HG02938 (cell line): ENCODE measurements around the gene PRSS8.
A peak's percentile ranks its signal among the peaks of the same experiment; 100 is the strongest.
"Not testable (repeated sequence)": the region's sequence is repeated elsewhere in the genome, so short reads cannot be mapped to it uniquely, and the experiment has no call there.

Source experiments
- ATAC-seq: cut with Tn5 transposase; IDR thresholded peaks from one replicate; pipeline ENCODE4 v1.9.1; 2021; ENCODE audit warnings: mild to moderate bottlenecking, moderate library complexity; ENCODE audit not compliant: unreplicated experiment

The PRSS8 gene

DNA sequence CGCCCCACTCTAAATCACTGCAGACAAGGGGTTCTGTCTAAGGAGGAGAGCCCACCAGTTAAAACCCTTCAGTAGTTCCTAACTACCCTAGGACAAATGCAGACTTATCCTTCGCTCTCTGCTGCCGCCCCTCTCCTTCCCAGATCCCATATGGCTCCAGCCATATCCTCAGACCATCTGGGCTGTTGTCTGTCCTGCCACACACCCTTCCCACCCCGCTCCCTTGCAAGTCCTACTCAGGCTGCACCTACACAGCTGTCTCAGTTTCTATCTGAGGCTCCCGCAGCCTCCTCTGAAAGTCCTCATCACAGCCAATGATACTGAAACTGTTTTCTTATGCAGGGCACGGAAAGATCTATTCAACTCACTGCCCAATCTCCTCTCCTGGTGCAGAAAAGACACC lies 28.1 kb downstream of the PRSS8 start:
- ATAC-seq = peak; percentile 59

DNA sequence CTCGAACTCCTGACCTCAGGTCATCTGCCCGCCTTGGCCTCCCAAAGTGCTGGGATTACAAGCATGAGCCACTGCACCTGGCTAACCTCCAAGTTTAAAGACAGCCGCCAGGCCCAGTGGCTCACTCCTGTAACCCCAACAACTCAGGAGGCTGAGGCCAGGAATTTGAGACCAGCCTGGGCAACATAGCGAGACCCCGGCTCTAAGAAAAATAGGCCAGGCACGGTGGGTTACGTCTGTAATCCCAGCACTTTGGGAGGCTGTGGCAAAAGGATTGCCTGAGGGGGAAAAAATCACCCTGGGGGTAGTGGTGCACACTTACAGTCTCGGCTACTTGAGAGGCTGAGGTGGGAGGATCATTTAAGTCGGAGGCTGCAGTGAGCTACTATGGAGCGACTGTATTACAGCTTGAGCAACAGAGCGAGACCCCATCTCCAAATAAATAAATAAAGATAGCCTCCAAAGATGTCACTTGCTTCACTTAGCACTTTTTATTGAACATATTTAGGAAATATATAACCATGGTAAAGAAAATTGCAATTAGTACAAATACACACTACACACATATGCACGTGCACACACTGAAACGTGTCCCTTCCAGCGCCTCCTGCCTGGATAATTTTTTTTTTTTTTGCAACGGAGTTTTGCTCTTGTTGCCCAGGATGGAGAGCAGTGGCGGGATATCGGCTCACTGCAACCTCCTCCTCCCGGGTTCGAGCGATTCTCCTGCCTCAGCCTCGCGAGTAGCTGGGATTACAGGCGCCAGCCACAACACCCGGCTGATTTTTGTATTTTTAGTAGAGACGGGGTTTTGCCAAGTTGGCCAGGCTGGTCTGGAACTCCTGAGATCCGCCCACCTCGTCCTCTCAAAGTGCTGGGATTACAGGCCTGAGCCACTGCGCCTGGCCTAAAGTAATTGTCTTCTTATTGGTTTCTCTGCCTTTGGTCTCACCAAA lies 28.7 kb downstream of the PRSS8 start:
- no peak for ATAC-seq

DNA sequence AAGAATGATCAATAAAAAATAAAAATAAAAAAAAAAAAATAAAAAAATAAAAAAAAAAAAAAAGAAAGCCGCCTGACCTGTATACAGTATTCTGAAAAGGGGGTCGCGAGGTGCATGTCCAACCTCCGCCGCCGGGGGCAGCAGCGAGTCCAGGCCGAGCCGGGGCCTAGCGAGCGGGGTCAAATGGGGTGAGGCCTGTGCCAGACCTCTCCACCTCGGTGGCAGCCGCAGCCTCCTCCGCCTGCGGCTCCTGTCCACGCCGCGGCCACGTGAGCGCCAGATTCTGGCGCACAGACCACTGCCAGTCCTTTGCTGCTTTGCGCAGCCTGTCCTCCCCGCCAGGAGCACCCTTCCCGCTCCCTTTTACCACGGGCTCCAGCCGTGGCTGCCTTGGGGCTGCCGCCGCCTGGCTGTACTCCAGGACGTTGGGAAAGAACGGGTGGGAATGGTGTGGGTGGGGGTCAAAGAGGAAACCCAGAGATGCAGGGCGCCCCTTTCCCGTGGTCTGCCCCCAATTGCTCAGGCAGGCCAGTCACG lies 29.8 kb downstream of the PRSS8 start:
- no peak for ATAC-seq

DNA sequence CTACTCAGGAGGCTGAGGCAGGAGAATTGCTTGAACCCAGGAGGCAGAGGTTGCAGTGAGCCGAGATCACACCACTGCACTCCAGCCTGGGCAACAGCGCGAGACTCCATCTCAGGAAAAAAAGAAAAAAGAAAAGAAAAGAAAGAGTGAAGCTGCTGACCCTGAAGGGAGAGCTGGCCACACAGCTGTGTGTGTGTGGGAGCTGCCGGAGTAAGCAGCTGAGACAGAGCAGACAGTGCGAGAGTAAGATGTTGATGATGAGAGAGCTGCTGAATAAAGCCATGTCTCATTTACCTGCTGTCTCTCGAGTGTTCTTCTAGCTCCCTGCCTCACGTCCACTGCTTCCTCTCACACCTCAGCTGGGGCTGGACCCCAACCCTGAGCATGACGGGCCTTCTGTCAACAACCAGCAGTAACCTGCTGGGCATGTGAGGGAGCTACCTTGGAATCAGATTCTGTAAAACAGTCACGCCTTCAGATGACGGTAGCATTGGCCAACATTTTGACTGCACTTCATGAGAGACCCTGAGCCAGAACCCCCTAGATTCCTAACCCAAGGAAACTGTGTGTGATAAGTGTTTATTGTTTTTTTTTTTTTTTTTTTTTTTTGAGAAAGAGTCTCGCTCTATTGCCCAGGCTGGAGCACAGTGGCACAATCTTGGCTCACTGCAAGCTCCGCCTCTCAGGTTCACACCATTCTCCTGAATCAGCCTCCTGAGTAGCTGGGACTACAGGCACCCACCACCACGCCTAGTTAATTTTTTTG lies 34.5 kb downstream of the PRSS8 start:
- not testable (repeated sequence) for ATAC-seq

DNA sequence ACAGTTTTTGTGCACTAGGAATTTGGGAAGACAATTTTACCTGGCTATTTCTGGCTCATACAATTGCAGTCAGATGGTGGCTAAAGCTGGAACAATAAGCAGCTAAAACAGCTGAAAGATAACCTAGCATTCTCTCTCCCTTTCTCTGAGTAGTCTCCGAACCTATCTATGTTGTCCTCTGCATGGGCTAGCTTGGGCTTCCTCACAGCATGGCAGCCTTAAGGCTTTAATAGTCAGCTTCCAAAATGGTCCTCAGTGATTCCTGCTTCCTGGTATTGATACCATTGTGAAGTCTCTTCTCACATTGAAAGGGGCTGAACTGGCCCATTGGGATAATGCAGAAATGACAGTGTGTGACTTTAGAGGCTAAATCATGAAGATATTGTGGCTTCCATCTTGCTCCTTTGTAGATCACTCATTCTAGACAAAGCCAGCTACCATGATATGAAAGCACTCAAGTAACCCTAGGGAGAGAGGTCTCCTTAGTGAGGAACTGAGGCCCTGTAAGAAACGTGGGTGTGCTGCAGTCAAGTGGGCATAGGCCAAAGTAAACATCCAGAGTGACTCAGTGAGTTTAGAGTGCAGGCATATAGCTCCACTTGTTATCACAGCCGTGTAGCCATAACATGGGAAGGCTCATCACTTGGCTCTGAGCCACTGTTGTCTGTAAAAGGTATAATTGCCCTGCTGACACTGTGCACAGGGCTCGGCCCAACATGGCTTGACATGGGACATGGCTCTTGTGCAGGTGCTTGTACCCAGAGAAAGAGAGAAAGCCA lies 35.5 kb downstream of the PRSS8 start:
- ATAC-seq = no peak

DNA sequence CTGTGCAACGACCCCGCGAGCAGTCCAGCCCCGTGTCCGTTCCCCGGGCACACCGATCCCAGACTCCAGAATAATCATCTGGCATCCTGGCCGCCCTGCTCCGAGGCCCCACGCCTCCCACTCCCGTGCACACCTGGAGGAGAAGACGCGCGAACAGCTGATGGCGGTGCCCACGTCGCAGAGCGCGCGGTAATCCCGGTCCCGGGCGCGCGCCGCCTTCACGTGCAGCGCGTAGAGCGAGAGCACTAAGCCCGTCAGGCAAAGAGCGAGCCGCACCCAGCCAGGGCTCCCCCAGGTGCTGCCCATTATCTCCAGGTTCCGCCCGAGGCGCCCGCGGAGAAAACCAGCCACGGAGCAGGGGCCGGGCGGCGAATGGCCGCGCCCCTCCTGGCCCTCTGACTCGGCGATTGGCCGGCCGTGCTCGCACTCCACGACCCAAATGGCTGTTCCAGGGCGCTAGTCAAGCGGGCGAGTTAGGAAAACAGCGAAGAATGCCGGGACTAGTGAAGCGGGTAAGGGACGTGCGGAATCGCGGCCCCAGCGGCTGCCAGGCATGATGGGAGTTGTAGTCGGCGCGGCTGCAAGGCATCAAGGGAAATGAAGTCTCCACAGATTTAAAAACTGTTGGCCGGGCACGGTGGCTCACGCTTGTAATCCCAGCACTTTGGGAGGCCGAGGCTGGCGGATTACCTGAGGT lies 41.0 kb downstream of the PRSS8 start, which contains the start of gene VKORC1:
Gene VKORC1 (minus strand): TSS at position 374 of the 697 bp plus-strand sequence. CDS start 68 bp downstream, at position 306.
- peak; percentile 81 for ATAC-seq

DNA sequence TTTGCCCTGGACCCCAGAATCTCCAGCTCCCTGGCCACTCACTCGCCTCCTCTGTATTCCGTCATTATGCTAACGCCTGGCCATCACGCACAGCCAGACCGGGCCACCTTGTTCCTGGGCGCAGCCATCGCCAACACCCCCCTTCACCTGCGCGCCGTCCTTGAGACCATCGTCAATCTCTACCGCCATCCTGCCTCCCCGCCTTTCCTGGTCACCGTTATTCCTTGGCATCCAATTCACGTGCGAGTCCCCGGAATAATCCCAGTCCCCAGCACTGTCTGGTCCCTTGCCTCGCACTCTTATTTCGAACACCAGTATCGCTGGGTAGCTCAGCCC lies 41.5 kb downstream of the PRSS8 start:
- no peak for ATAC-seq

DNA sequence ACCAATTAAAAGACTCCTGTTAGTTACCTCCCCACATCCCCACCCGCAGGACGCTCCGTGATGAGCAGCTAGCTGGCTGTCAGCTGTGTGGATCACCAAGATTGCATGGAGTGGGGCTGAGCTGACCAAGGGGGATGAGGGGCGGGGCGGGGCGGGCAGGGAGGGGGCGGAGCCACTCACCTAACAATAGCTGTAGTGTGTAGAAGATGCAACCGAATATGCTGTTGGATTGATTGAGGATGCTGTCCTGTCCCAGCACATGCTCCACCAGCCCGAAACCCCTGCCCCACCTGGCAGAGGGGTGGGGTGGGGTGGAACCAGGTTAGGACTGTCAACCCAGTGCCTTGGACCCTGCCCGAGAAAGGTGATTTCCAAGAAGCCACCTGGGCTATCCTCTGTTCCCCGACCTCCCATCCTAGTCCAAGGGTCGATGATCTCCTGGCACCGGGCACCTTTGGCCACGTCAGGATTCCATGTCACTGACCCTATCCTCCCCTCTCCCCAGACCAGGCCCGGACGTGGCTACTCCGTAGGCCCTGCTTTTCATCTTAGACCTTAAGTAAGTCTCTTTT lies 42.3 kb downstream of the PRSS8 start:
- ATAC-seq = no peak

DNA sequence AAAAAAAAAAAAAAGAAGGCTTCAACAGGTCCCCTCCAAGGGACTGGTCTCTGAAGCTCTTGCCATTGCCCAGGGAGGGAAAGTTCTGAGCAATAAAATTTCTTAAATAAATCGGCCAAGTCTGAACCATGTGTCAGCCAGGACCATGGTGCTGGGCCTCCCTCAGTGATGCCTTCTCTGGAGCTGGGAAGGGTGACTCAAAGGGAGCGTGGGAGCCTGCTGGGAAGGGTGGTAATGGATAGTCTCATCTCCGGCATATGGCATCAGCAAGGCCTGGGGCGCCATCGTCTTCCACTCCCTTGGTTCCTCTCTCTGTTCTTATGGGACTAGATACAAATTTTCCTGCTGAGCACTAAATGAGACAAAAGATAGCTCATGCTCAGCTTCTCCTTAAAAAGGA lies 43.2 kb downstream of the PRSS8 start:
- ATAC-seq = no peak

DNA sequence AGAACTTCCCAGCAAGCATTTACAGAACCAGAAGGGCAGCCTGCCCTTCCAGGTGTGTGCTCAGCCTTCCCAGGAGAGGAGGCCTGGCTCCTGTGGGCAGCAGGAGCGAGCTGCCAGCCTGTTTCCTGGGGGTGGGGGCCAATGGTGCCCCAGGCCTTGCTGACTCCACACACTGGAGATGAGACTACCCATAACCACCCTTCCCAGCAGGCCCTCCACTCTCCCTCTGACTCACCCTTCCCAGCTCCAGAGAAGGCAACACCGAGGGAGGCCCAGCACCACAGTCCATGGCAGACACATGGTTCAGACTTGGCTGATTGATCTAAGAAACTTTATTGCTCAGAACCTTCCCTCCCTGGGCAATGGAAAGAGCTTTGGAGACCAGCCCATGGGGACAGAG lies 45.0 kb downstream of the PRSS8 start:
- no peak for ATAC-seq

DNA sequence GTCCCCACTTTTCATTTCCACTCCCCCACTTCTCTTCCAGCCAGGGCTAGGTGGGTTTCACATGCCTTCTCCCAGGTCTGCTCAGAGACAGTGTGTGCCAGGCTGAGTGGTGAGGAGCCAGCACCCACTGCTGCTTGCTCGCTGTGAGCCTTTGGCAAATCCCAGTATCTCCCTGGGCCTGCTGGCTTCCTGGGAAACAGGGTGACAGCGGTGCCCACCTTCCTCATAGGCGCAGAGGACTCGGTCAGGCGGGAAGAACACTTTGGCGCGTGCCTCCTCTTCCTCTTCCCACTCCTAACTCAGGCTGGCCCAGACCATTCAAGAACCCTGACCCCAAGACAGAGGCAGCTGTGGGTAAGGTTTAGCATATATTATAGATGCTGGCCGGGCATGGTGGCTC lies 46.3 kb downstream of the PRSS8 start:
- ATAC-seq = no peak

DNA sequence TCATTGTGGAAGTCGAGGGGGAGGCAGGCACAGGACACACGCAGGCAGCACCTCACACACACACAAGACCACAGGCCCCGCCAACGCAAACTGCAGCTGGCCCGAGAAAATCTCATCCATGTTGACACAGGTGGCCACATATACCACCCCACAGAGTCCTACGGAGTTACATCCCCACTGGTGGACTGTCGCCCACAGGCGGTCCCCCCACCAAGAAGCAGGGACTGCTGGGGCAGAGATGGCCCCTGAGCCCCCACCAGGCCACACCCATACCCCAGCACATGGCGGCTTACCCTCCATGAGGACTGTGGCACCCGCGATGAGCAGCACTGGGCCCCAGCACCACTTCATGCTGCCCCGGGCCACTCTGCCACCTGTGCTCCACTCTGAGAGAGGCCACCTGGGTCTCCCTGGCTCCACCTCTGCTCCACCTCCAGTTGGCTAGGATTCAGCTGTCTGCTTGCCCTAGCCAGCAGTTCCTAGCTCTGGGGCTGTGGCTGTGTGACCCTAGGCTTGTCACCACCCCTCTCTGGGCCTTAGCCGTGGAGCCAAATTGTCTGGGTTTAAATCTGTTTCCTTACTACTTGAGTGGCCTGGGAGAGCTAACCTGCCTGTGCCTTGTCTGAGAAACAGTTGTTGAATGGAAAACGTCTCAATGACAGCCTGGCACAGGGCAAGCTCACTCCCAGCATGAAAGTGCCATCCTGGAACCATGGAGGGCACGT lies 46.9 kb downstream of the PRSS8 start, which contains the start of gene PRSS53:
Gene PRSS53 (minus strand): TSS at position 485 of the 725 bp plus-strand sequence. CDS start 134 bp downstream, at position 351.
- ATAC-seq = no peak

DNA sequence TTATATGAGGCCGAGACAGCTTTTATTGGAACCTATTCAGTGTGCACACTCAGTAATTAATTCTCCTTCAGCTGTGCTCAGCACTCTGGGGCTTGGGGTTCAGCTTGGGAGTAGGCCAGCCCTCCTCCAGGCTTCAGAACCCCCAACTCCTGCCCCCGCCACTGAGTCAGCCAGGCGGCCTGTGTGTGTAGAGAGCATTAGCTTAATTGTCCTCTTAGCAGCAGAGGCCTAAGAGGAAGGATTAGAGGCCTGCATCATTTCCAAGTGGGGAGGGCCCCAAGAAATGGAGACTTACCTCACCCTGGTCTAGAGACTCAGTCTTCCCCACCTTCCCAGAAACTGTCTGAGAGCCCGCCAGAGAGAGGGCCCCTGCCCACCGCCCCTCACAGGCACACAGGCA lies 47.6 kb downstream of the PRSS8 start:
- ATAC-seq = no peak

DNA sequence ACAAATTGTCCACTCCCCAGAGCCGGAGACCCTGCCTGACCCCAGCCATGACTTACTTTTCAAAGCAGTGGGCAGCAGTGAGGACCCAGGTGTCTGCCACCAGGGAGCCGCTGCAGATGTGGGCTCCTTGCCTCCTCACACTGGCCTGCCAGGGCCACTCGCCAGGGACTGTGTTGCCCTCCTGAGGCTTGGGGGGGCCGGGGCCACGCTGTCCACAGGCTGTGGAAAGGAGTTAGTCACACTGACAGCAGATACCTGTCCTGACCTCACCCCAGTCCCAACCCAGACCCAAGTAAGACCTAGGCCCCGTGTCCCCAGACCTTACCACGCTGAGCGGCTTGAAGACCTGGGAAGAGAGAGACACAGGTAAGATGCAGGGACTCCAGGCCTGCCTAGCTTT lies 48.0 kb downstream of the PRSS8 start:
- no peak for ATAC-seq

DNA sequence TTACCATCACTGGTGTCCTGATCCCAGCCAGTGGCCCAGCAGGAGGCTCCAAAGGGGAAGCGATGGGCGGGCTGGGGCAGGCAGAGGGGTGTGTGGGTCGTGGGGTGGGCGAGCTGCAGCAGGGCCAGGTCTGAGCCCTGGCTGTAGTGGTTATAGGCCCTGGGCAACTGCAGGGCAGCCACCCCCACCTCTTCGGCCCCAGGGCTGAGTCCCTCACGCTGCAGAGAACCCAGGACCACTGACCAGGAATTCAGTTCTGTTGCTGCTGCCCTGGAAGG lies 49.0 kb downstream of the PRSS8 start:
- no peak for ATAC-seq

DNA sequence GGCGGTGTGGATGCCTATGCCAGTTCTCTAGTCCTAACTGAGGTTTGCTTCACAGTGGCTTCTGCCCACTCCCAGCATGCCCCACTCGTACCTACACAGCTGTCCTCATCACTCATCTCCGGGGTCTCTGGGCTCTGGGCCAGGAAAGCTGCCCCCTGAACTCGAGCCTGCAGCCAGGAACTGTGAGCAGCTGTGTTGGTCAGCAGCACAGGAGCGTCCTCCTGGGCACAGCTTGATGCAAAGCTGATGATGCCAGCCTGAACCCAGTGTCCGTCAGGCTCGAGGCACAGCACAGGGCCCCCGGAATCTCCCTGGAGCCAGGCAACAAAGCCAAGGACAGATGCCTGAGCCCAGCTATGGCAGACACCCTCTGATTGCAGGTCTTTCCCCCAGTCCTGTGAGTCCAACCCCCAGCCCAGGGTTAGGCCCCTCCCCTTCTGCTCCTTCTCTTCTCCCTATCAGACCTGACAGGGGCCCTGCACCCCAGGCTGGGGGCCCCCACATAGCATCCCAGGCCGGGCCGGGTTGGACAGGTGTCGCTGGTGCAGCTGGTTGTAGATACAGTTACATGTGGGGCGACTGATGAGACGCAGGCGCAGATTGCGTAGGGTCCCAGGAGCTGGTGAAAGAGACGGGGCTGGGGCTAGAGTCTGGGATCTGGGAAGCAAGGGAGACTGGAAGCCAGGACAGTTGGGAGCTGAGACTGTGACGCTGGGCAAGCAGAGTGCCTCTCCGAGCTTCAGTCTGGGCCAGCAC lies 49.5 kb downstream of the PRSS8 start:
- no peak for ATAC-seq

DNA sequence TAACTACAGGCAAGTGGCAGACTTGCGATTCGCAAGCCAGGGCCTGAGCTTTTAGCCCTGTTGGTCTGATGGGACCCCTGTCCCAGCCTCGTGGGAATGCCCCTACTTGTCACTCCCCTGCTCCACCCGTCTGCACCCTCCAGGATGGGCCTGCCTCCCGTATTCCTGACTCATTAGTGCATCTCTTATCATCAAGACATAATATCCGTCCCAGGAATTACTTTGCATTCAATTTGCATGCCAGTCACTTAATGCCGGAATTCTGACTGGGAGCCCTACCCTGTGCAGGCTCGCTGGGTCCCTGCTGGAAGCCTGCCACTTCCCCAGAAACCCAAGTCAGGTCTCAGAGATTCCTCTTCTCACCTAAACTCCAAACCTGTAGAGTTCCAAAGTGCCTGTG lies 50.1 kb downstream of the PRSS8 start:
- ATAC-seq = no peak

DNA sequence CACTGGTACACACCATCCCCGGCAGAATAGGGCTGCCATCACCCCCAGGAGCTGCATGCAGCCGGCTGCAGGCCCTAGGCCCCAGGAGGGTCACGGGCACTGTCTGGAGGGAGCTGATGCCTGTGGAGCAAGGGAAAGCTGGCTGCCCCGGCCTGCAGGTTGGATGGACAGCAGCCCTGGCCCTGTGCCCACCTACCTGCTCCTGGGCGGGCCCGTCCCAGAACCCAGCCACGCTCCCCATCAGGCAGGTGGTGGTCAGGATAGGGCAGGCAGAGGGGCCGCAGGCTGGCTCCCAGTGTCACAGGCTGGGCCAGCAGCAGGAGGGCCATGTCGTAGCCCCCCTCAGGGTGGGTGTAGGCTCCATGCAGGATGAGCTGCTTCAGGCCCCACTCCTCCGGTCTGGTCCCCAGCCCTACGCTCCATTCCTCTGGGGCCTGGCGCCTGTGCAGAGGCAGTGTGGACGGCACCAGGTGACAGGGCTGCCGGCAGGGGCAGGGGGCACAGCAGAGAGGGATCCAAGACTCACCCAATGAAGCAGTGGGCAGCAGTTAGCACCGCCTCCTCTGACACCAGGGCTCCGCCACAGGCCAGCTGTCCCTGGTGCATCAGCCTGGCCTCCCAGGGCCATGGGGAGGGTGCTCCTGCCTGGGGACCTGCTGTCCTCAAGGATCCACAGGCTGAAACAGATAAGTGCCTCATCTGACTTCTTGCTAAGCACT lies 50.8 kb downstream of the PRSS8 start:
- no peak for ATAC-seq
